ENCODE results near the gene PRR16.

The PRR16 gene

GRCh38 chr5:120463006-120463680, 957 bp upstream of the PRR16 start:
- DNase-seq = peak; percentile 42 to 83 (median 64)

GRCh38 chr5:120464627-120465435, 731 bp downstream of the PRR16 start:
- DNase-seq = peak; percentile 22 to 62 (median 58)

DNA sequence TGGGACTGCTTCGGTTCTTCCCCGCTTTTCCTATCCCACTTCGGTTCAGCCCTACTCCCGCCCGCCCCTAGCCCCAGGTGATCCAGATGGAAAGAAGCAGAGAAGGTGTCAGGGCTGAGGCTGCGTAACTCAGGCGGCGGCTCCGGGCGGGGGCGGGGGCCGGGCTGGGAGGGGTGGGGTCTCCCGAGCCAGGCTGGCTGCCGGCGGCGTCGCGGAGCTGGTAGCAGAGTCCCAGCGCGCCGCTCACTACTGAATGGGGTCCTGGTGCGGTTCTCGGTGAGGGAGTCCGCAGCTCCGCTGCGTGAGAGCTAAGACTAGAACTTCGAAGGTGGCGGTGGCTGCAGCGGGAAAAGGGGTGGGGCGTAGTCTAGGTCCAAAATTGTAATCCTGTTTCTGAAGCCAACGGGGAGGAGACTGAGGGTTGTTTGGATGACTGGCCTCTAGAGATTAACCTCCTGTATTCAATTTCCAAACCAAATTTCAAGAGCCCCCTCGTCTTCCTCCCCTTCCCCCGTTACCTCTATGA, 1.4 kb downstream of the PRR16 start:
- peak in 1 of 4 experiments; percentile 16 for DNase-seq

GRCh38 chr5:120466341-120467006, 2.4 kb downstream of the PRR16 start:
- DNase-seq = no peak

DNA sequence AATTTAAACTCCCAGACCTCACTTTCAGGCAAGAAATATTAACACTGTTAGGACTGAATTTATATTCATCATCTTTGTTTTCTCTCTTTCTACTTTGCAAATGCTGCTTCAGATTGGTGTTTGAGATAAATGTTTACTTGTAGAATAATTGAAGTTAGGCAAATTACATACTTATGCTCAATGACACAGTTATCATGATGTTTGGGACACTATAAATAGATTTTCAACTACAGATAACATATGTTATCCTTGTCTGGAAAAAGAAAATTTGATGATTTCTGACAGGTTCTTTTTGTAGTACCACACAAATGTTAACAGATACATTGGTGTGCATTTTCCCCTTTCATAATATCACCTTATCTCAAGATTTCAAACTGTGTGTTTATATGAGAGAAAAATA, 7.9 kb downstream of the PRR16 start:
- DNase-seq = no peak

GRCh38 chr5:120472911-120473310, 8.8 kb downstream of the PRR16 start:
- DNase-seq = no peak

DNA sequence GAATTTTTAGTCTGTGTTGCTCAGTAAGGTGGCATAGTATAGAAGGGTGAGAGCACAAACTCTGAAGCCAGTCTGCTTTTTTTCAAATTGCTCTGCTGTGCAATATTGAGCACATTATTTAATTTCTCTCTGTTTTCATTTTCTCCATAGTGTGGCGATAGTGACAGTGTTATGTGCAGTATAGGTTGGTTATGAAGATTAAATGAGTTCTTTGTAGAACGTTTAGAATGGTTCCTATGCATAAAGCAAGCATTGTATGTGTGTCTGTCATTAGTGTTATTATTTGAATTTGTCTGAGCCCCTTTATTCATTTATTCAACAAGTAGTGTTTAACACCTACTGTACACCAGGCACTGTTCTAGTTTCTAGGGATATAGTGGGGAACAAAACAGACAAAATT, 9.2 kb downstream of the PRR16 start:
- DNase-seq = no peak

- no peak for DNase-seq
Measured at GRCh38 chr5:120476063-120476462, 12.0 kb downstream of the PRR16 start.

GRCh38 chr5:120479066-120479465, 15.0 kb downstream of the PRR16 start:
- no peak for DNase-seq

- no peak for DNase-seq
Measured at GRCh38 chr5:120499876-120500563, 35.9 kb downstream of the PRR16 start.

GRCh38 chr5:120502531-120502930, 38.4 kb downstream of the PRR16 start:
- DNase-seq = no peak

DNA sequence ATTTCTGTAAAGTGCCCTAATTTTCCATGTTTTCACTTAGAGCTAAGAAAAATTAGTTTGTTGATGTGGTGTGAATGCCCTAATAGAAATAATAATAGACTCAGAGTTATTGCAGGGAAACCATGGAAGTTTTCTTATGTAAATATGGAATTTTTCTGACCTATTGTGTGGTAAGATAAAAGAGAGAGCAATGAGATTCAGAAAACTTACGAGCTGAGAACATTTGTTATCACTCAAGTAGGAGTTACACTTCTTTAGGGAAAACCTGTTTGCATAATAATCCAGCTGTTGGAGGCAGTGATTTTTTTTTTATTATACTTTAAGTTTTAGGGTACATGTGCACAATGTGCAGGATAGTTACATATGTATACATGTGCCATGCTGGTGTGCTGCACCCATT, 39.2 kb downstream of the PRR16 start:
- DNase-seq = no peak

DNA sequence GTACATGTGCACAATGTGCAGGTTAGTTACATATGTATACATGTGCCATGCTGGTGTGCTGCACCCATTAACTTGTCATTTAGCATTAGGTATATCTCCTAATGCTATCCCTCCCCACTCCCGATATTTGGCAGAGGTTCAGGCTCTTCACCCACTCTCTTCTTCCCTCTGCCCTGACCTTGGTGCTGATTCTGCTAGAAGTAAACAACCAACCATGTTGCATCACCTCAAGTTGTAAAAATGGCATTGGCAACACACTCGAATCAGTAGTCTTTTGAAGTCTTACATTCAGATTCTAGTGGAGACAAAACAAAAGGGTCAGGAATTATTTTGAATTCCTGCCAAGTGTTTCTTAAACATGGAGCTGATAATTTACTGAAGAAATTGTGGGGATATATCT, 40.0 kb downstream of the PRR16 start:
- no peak for DNase-seq

DNA sequence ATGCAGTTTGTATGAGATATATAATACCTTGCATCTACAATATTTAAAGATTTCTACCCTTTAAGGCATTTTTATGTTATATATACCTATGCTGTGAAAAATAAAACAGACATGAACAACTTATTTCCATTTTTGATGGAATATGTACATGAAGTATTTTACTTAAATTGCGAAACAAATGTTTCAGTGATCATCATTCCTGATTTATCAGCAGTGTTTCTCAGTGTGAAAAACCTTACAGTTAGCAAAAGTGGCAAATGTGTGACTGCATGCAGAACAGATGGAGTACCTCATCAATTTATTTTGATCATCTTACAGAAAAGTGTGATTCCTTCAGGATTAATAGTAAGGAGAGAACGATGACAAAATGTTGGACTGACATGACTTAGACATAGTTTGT, 43.1 kb downstream of the PRR16 start:
- DNase-seq = no peak

- DNase-seq = no peak
Measured at GRCh38 chr5:120507800-120508463, 43.8 kb downstream of the PRR16 start.

DNA sequence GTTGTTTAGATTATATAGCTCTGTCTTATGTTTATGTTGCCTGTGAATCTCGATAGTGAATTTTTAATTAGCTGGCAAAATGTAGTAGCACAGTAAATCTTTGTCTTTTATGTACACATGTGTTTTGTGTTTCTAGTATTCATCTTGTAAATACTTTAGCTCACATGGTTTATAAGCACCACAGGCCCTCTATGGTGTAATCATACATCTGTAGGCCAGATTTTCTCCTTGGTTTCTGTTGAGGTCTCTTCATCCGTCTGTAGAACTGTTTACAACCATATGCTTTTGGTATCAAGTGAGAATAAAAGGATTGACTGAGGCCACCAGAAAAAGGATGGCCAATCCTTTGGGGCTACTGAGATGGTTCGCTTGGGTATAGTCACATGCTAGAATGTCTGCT, 45.0 kb downstream of the PRR16 start:
- no peak for DNase-seq

DNA sequence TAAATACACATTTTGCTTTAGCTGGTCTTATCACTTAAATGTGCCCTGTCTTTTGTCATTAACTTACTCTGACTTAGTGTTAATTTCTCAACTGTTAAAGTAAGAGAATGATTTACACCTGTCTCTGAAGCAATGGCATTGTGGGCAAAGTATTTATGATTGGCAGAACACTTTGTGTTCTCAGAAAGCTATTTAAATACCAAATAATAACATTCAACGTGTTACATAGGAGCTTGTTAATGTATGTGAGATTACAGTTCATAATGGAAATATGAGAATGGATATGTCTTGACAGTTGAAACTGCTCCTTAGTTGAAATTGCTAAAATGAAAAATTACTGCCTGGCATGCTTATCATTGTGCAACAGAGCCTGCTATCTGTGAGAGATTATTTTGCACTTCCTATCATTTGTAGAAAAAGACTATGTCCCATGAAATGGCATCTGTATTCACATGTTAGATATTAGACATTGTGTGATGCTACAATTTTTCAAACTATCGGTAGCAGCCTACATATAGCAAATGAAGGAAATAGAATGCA, 46.1 kb downstream of the PRR16 start:
- DNase-seq = no peak

GRCh38 chr5:120510994-120511686, 47.0 kb downstream of the PRR16 start:
- DNase-seq = no peak

DNA sequence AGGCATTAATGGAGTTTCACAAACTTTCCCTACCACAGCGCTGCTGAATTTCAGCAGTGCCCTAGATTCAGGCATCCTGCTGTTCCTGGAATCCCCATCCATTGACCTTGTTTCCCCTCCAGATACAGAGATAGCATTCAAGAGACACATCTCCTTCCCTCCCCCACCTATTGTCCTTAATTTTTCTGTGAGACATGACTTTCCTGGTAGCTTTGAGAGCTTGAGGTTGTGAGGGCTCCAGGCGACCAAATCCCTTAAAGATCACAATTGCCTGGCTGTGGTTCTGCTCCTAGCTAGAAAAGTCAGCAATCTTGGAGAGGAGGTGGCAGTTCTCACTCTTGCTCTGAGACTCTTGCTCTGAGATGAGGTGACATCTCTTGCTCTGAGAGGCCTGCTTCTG, 48.0 kb downstream of the PRR16 start:
- no peak for DNase-seq

GRCh38 chr5:120512791-120513650, 48.9 kb downstream of the PRR16 start:
- DNase-seq = no peak

All from suppressor macrophage (primary cell).